ENCODE measurements around the gene POR.
"Not testable (repeated sequence)": the region's sequence is repeated elsewhere in the genome, so short reads cannot be mapped to it uniquely, and the experiment has no call there.

The POR gene

GRCh38 chr7:75878769-75879611, 36.0 kb upstream of the POR start, which contains the start of gene RHBDD2:
Gene RHBDD2 (plus strand): TSS chr7:75879034. CDS start chr7:75879083, 49 bp downstream.
- H3K4me1 ChIP-seq (ENCODE audit: insufficient read depth, low read length) = peaks cover 15% of the 10 kb centered on the region
- H3K9me3 ChIP-seq (ENCODE audit: control insufficient read depth, insufficient read depth, low read length) = no peaks in the 10 kb centered on the region
- H3K36me3 ChIP-seq (ENCODE audit: insufficient read depth, low read length) = peaks cover 8% of the 10 kb centered on the region; the same call in 1 of the 2 replicates
- H3K9ac ChIP-seq (ENCODE audit: low read depth, low read length) = peak within 1 kb of the TSS; percentile 78

- Histone ChIP-seq H3K9me3 (ENCODE audit: control insufficient read depth, insufficient read depth, low read length) (no peaks in the 10 kb centered on the region), H3K4me1 (ENCODE audit: insufficient read depth, low read length) (peaks cover 15% of the 10 kb centered on the region), H3K9ac (ENCODE audit: low read depth, low read length) (peak overlapping the region; percentile 78; the same call in 1 of the 2 replicates), H3K36me3 (ENCODE audit: insufficient read depth, low read length) (peaks cover 8% of the 10 kb centered on the region; the same call in 1 of the 2 replicates)
Measured at GRCh38 chr7:75879771-75880184, 35.2 kb upstream of the POR start.

- Histone ChIP-seq H3K4me1 (ENCODE audit: insufficient read depth, low read length) (peaks cover 15% of the 10 kb centered on the region), H3K9me3 (ENCODE audit: control insufficient read depth, insufficient read depth, low read length) (no peaks in the 10 kb centered on the region), H3K36me3 (ENCODE audit: insufficient read depth, low read length) (peaks cover 8% of the 10 kb centered on the region; the same call in 1 of the 2 replicates), H3K9ac (ENCODE audit: low read depth, low read length) (peak overlapping the region; percentile 78; the same call in 1 of the 2 replicates)
Measured at GRCh38 chr7:75880242-75880641, 34.7 kb upstream of the POR start.

GRCh38 chr7:75881436-75882095, 33.4 kb upstream of the POR start:
- Histone ChIP-seq H3K9ac (ENCODE audit: low read depth, low read length) (no peak overlapping the region), H3K36me3 (ENCODE audit: insufficient read depth, low read length) (peaks cover 12% of the 10 kb centered on the region; the same call in 1 of the 2 replicates), H3K9me3 (ENCODE audit: control insufficient read depth, insufficient read depth, low read length) (no peaks in the 10 kb centered on the region), H3K4me1 (ENCODE audit: insufficient read depth, low read length) (peaks cover 10% of the 10 kb centered on the region)

GRCh38 chr7:75883265-75883824, 31.6 kb upstream of the POR start:
- H3K36me3 ChIP-seq (ENCODE audit: insufficient read depth, low read length) = peaks cover 12% of the 10 kb centered on the region; the same call in 1 of the 2 replicates
- not testable (repeated sequence) for H3K9me3 ChIP-seq (ENCODE audit: control insufficient read depth, insufficient read depth, low read length); H3K4me1 ChIP-seq (ENCODE audit: insufficient read depth, low read length); H3K9ac ChIP-seq (ENCODE audit: low read depth, low read length)

- H3K9ac ChIP-seq (ENCODE audit: low read depth, low read length) = no peak overlapping the region
- no peaks in the 10 kb centered on the region for H3K9me3 ChIP-seq (ENCODE audit: control insufficient read depth, insufficient read depth, low read length)
- H3K4me1 ChIP-seq (ENCODE audit: insufficient read depth, low read length) = peaks cover 5% of the 10 kb centered on the region
- H3K36me3 ChIP-seq (ENCODE audit: insufficient read depth, low read length) = peaks cover 12% of the 10 kb centered on the region; the same call in 1 of the 2 replicates
Measured at GRCh38 chr7:75884476-75884875, 30.5 kb upstream of the POR start.

GRCh38 chr7:75885036-75885435, 29.9 kb upstream of the POR start:
- H3K9me3 ChIP-seq (ENCODE audit: control insufficient read depth, insufficient read depth, low read length) = no peaks in the 10 kb centered on the region
- H3K36me3 ChIP-seq (ENCODE audit: insufficient read depth, low read length) = peaks cover 12% of the 10 kb centered on the region; the same call in 1 of the 2 replicates
- H3K9ac ChIP-seq (ENCODE audit: low read depth, low read length) = no peak overlapping the region
- peaks cover 5% of the 10 kb centered on the region for H3K4me1 ChIP-seq (ENCODE audit: insufficient read depth, low read length)

- Histone ChIP-seq H3K36me3 (ENCODE audit: insufficient read depth, low read length) (0 out of 2 replicates have a peak, but pooled peaks cover 5% of the 10 kb centered on the region), H3K9ac (ENCODE audit: low read depth, low read length) (no peak overlapping the region), H3K4me1 (ENCODE audit: insufficient read depth, low read length) (no peaks in the 10 kb centered on the region), H3K9me3 (ENCODE audit: control insufficient read depth, insufficient read depth, low read length) (no peaks in the 10 kb centered on the region)
Measured at GRCh38 chr7:75887669-75888369, 27.1 kb upstream of the POR start.

- Histone ChIP-seq H3K9ac (ENCODE audit: low read depth, low read length) (no peak overlapping the region), H3K4me1 (ENCODE audit: insufficient read depth, low read length) (no peaks in the 10 kb centered on the region), H3K36me3 (ENCODE audit: insufficient read depth, low read length) (0 out of 2 replicates have a peak, but pooled peaks cover 4% of the 10 kb centered on the region), H3K9me3 (ENCODE audit: control insufficient read depth, insufficient read depth, low read length) (no peaks in the 10 kb centered on the region)
Measured at GRCh38 chr7:75888464-75889222, 26.3 kb upstream of the POR start.

- Histone ChIP-seq H3K36me3 (ENCODE audit: insufficient read depth, low read length) (0 out of 2 replicates have a peak, but pooled peaks cover 4% of the 10 kb centered on the region), H3K9ac (ENCODE audit: low read depth, low read length) (no peak overlapping the region), H3K9me3 (ENCODE audit: control insufficient read depth, insufficient read depth, low read length) (no peaks in the 10 kb centered on the region), H3K4me1 (ENCODE audit: insufficient read depth, low read length) (no peaks in the 10 kb centered on the region)
Measured at GRCh38 chr7:75889223-75889825, 25.6 kb upstream of the POR start.

GRCh38 chr7:75889826-75890225, 25.1 kb upstream of the POR start:
- no peak overlapping the region for H3K9ac ChIP-seq (ENCODE audit: low read depth, low read length)
- H3K4me1 ChIP-seq (ENCODE audit: insufficient read depth, low read length) = no peaks in the 10 kb centered on the region
- H3K9me3 ChIP-seq (ENCODE audit: control insufficient read depth, insufficient read depth, low read length) = no peaks in the 10 kb centered on the region
- 0 out of 2 replicates have a peak, but pooled peaks cover 4% of the 10 kb centered on the region for H3K36me3 ChIP-seq (ENCODE audit: insufficient read depth, low read length)

GRCh38 chr7:75891237-75891636, 23.7 kb upstream of the POR start:
- not testable (repeated sequence) for H3K4me1 ChIP-seq (ENCODE audit: insufficient read depth, low read length); H3K9ac ChIP-seq (ENCODE audit: low read depth, low read length); H3K36me3 ChIP-seq (ENCODE audit: insufficient read depth, low read length); H3K9me3 ChIP-seq (ENCODE audit: control insufficient read depth, insufficient read depth, low read length)

GRCh38 chr7:75891815-75892411, 23.0 kb upstream of the POR start:
- Histone ChIP-seq H3K36me3 (ENCODE audit: insufficient read depth, low read length) (no peaks in the 10 kb centered on the region), H3K9me3 (ENCODE audit: control insufficient read depth, insufficient read depth, low read length) (no peaks in the 10 kb centered on the region), H3K4me1 (ENCODE audit: insufficient read depth, low read length) (no peaks in the 10 kb centered on the region), H3K9ac (ENCODE audit: low read depth, low read length) (no peak overlapping the region)

Measured in ES-I3 (cell line).